Breast epithelium (tissue), 4 donors: ENCODE measurements around the gene EIF5. TPM values are rescaled to one million over a fixed set of nuclear protein-coding genes. Genes with fewer than 3 reads are reported as not detected.

Experiments
- DNase-seq, 2 donors: peaks; one replicate each; pipeline ENCODE4 v3.0.0-alpha.2; 2019; ENCODE audit warnings: low spot score in 2 of 2
- H3K27ac ChIP-seq, 2 donors: fragments of 200-600 bp; sonication (generic) in 1 of 2; one replicate each; pipeline ENCODE4 v1.5.1; 2016 to 2019; ENCODE audit warnings: mild to moderate bottlenecking in 1 of 2
- H3K27me3 ChIP-seq, 2 donors: fragments of 200-600 bp; sonication (generic) in 1 of 2; one replicate each; pipeline versions ENCODE4 v1.5.1 to v1.6.0; 2017 to 2019; ENCODE audit warnings: control low read depth in 1 of 2, mild to moderate bottlenecking in 1 of 2
- H3K36me3 ChIP-seq: fragments of 200-600 bp; one replicate; pipeline ENCODE4 v1.5.1; 2019
- H3K4me1 ChIP-seq, 2 donors: fragments of 200-600 bp; sonication (generic); one replicate each; pipeline ENCODE4 v1.5.1; 2016 to 2019; ENCODE audit warnings: control low read depth in 1 of 2
- H3K4me3 ChIP-seq, 3 donors: fragments of 200-600 bp; sonication (generic); 1 replicate in 2 of 3; 2 replicates in 1 of 3; pipeline ENCODE4 v1.5.1; 2016 to 2019; ENCODE audit warnings: mild to moderate bottlenecking in 3 of 3, moderate library complexity in 2 of 3
- H3K9me3 ChIP-seq, 2 donors: fragments of 200-600 bp; sonication (generic) in 1 of 2; one replicate each; pipeline ENCODE4 v1.5.1; 2016 to 2019; ENCODE audit warnings: control low read depth in 1 of 2
- POLR2A ChIP-seq: fragments of 450-650 bp; IDR thresholded peaks from one replicate; pipeline ENCODE4 v1.6.1; 2016; ENCODE audit warnings: antibody characterized with exemption, mild to moderate bottlenecking, moderate library complexity
- POLR2AphosphoS5 ChIP-seq, 3 donors: sonication (generic); formaldehyde crosslinking; IDR thresholded peaks; one replicate each; pipeline ENCODE4 v1.6.1; 2017; ENCODE audit warnings: antibody characterized with exemption in 3 of 3
- intact Hi-C: fragments of 100-400 bp; cut with DNase I; formaldehyde crosslinking; loops from one replicate; pipeline ENCODE4 v1.15.1; 2023; ENCODE audit warnings: low total_unique reads
- total RNA-seq, 3 donors: library from RNA; depleted of rRNA; stranded (reverse); fragments of >200 nt; gene quantifications; one replicate each; pipeline ENCODE4 v1.1.0, GENCODE V29; 2016
- TF ChIP-seq, protein P1 (sequence below), 3 donors: fragments of 450-650 bp; IDR thresholded peaks; one replicate each; pipeline ENCODE4 v1.5.1; 2016 to 2017; ENCODE audit warnings: antibody characterized with exemption in 3 of 3, mild to moderate bottlenecking in 3 of 3, moderate library complexity in 3 of 3

The EIF5 gene
- total RNA-seq, 3 donors from 2014 or later: 143 to 254 (median 150) TPM

DNA sequence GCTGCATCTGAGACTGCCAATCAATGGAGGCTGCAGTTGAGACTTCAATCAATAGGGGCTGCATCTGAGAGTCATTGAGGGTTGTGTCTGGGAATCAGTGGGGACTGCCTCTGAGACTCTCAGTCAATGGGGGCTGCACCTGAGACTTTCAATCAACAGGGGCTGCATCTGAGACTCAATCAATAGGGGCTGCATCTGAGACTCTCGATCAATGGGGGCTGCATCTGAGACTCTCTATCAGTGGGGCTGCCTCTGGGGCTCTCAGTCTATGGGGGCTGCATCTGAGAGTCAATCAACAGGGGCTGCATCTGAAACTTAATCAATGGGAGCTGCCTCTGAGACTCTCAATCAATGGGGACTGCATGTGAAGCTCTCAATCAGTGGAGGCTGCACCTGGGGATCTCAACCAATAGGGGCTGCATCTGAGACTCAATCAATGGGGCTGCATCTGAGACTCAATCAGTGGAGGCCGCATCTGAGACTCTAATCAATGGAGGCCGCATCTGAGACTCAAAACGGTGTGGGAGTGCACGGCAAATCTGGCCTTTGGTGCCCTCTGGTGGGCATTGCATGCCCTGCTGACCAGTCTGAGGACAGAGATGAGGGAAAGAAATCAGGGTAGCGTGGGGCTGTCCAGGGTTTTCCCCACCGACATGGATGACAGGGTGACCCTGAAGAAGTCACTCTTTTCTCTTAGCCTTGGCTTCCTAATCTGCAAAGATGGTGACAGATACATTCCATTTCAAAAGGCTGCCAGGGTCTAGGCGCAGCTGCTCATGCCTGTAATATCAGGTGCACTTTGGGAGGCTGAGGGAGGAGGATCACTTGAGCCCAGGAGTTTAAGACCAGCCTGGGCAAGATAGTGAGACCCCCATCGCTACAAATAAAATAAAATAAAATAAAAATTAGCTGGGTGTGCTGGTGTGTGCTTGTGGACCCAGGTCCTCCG, 41.3 kb upstream of the EIF5 start:
- DNase-seq: peak; percentile 59 to 74
- intact Hi-C loops: loop anchor here (10.0 kb wide), 1 partner anchor 188 kb away; no protein-coding TSS in a partner anchor
- Histone ChIP-seq H3K27me3 (peaks cover 0 to 4% of the 10 kb centered on the region in 2 donors), H3K4me1 (no peaks in the 10 kb centered on the region), H3K9me3 (no peaks in the 10 kb centered on the region), H3K4me3 (no peak overlapping the region), H3K36me3 (no peaks in the 10 kb centered on the region), H3K27ac (no peak overlapping the region)
- peak in 1 of 3 donors; percentile 53 for TF ChIP-seq POLR2AphosphoS5 (IDR thresholded peaks at IDR 0.05)
- TF ChIP-seq, protein P1, sequence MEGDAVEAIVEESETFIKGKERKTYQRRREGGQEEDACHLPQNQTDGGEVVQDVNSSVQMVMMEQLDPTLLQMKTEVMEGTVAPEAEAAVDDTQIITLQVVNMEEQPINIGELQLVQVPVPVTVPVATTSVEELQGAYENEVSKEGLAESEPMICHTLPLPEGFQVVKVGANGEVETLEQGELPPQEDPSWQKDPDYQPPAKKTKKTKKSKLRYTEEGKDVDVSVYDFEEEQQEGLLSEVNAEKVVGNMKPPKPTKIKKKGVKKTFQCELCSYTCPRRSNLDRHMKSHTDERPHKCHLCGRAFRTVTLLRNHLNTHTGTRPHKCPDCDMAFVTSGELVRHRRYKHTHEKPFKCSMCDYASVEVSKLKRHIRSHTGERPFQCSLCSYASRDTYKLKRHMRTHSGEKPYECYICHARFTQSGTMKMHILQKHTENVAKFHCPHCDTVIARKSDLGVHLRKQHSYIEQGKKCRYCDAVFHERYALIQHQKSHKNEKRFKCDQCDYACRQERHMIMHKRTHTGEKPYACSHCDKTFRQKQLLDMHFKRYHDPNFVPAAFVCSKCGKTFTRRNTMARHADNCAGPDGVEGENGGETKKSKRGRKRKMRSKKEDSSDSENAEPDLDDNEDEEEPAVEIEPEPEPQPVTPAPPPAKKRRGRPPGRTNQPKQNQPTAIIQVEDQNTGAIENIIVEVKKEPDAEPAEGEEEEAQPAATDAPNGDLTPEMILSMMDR (IDR thresholded peaks at IDR 0.05): peak; percentile 90 to 96 (median 92)
- TF ChIP-seq POLR2A: no peak

DNA sequence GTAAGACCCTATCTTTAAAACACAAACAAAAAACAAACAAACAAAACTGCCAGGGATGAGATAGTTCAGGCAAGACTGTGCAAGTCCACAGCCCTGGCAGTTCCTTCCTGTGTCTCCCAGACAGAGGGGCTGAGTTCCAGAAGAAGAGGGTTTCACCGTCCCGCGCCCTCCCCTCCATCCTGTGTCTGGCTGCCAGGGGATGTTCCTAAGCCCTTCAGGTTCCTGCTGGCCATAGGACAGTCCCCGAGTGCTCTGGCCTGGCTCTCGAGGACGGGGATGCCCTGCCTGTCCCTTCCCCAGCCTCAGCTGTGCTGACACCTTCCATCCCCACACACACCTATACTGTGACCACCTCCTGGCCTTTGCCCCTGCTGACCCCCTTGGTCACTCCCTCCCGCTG, 40.6 kb upstream of the EIF5 start:
- no peak for DNase-seq
- TF ChIP-seq POLR2A: no peak
- TF ChIP-seq POLR2AphosphoS5 (IDR thresholded peaks at IDR 0.05): no peak
- TF ChIP-seq, protein P1 (IDR thresholded peaks at IDR 0.05): no peak
- H3K27ac ChIP-seq: no peak overlapping the region

DNA sequence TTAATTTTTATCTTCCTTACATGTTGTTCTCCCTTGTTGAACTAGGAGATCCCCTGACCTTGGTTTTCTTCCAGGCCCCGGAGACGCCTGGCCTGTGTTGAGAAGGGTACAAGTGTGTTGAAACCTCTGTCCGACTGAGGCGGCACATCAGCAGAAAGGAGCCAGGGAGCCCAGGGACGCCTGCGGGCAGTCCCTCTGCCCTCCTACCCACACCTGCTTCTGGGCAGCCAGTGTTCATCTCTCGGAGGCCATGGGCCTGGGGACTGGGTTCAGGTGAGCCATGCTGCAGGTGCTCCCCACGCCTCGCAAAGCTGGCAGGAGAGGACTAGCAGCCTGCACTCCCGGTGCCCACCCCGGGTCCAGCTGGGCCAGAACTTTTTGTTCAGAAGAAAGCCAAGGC, 39.9 kb upstream of the EIF5 start:
- Histone ChIP-seq H3K27me3 (peaks cover 0 to 4% of the 10 kb centered on the region in 2 donors), H3K27ac (no peak overlapping the region), H3K36me3 (no peaks in the 10 kb centered on the region), H3K4me1 (no peaks in the 10 kb centered on the region), H3K4me3 (no peak overlapping the region), H3K9me3 (no peaks in the 10 kb centered on the region)
- TF ChIP-seq POLR2AphosphoS5 (IDR thresholded peaks at IDR 0.05): no peak
- no peak for TF ChIP-seq POLR2A
- TF ChIP-seq, protein P1 (IDR thresholded peaks at IDR 0.05): no peak
- no peak for DNase-seq
- intact Hi-C loops: loop anchor here (10.0 kb wide), 1 partner anchor 189 kb away; no protein-coding TSS in a partner anchor

More for the DNA sequence above, 40.6 kb upstream of the EIF5 start:
- no peaks in the 10 kb centered on the region for H3K36me3 ChIP-seq
- no peaks in the 10 kb centered on the region for H3K9me3 ChIP-seq
- H3K4me1 ChIP-seq: no peaks in the 10 kb centered on the region
- no peak overlapping the region for H3K4me3 ChIP-seq
- intact Hi-C loops: loop anchor here (10.0 kb wide), 1 partner anchor 189 kb away; no protein-coding TSS in a partner anchor
- peaks cover 0 to 4% of the 10 kb centered on the region in 2 donors for H3K27me3 ChIP-seq

DNA sequence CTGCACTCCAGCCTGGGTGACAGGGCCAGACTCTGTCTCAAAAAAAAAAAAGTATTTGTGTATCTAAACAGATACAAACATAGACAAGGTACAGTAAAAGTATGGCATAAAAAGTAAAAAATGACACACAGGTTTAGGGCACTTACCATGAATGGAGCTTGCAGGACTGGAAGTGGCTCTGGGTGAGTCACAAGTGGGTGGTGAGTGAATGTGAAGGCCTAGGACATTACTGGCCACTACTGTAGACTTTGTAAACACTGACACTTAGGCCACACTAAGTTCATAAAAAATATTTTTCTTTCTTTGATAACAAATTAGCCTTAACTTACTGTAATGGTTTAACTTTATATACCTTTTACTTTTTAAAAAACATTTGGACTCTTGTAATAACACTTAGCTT, 38.0 kb upstream of the EIF5 start:
- H3K27me3 ChIP-seq: peaks cover 0 to 4% of the 10 kb centered on the region in 2 donors
- intact Hi-C loops: loop anchor here (10.0 kb wide), 1 partner anchor 191 kb away; no protein-coding TSS in a partner anchor
- H3K36me3 ChIP-seq: no peaks in the 10 kb centered on the region
- H3K27ac ChIP-seq: no peak overlapping the region
- no peak for DNase-seq
- H3K9me3 ChIP-seq: no peaks in the 10 kb centered on the region
- no peaks in the 10 kb centered on the region for H3K4me1 ChIP-seq
- no peak for TF ChIP-seq POLR2AphosphoS5 (IDR thresholded peaks at IDR 0.05)
- no peak for TF ChIP-seq POLR2A
- TF ChIP-seq, protein P1 (IDR thresholded peaks at IDR 0.05): no peak
- no peak overlapping the region for H3K4me3 ChIP-seq

DNA sequence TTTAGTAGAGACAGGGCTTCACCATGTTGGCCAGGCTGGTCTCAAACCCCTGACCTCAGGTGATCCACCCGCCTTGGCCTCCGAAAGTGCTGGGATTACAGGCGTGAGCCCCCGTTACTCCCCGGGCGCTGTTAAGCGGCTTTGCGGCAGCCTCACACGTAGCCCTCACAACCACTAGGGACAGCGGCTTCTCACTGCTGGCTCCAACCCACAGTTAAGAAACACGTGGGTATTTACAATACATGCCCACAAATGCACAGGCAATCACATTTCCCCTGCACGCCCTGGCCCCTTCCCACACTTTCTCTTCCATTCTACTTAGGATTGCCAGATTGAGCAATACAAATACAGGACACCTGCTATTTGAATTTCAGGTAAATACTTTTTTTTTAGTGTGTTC, 37.0 kb upstream of the EIF5 start:
- DNase-seq: no peak
- H3K9me3 ChIP-seq: no peaks in the 10 kb centered on the region
- intact Hi-C loops: loop anchor here (10.0 kb wide), 1 partner anchor 192 kb away; no protein-coding TSS in a partner anchor
- no peak overlapping the region for H3K4me3 ChIP-seq
- H3K27ac ChIP-seq: no peak overlapping the region
- TF ChIP-seq, protein P1 (IDR thresholded peaks at IDR 0.05): no peak
- TF ChIP-seq POLR2A (no peak), POLR2AphosphoS5 (IDR thresholded peaks at IDR 0.05) (no peak)
- H3K36me3 ChIP-seq: no peaks in the 10 kb centered on the region
- H3K27me3 ChIP-seq: peaks cover 0 to 4% of the 10 kb centered on the region in 2 donors
- no peaks in the 10 kb centered on the region for H3K4me1 ChIP-seq
